T-helper 2 cell treated with Interferon-gamma antibody and Interleukin-4, amounts not matched to agents 100 ng/mL and 5 ng/mL, for 36 hours (primary cell): Measurements from ENCODE around the gene ABHD14A. TPM values are rescaled to one million over a fixed set of nuclear protein-coding genes. Genes with fewer than 3 reads are reported as not detected.

Experiments used
- intact Hi-C: fragments of 100-400 bp; cut with micrococcal nuclease; formaldehyde crosslinking; loops from one replicate; pipeline ENCODE4 v1.15.1; 2023
- total RNA-seq: library from RNA; stranded (reverse); gene quantifications from 2 replicates; pipeline ENCODE4 v1.2.3, GENCODE V29; 2022

The ABHD14A gene
- total RNA-seq, 1 donor from 2014 or later, result 16.9 TPM

DNA sequence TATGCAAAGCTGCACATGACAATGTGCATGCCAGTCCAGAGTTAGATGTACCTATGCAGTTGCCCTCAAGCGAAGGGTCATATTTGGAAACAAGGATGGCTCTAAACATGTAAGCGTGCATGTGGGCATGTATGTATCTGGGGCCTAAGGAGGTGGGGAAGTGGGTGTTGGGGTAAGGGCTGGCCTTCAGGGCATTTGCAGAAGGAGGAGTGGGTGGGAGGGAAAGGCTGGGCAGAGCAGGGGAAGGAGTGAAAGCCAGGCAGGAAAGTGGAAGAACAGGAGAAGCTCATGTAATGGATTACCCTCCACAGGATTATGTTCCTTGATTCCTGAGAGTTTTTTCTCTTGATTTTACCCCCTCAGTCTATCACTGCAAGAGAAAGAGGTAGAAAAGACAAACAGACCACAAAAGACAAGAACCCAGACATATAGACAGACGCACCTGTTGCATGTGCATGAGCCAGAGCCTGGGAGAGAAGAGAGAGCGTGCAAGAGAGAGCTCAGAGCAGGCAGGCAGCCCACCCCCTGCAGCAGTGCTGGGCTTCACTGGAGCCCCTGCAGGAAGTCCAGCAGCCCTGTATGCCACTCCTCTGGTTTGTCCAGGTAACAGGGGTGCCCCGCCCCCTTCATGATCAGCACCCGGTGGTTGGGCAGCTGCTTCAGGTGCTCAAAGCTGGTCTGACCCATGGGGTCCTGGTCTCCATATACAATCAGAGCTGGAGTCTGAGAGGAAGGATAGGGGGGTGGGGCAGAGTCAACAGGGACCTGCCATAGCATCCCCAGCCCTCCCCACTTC, 5.8 kb upstream of the ABHD14A start:
- intact Hi-C loops, result no loop called here

DNA sequence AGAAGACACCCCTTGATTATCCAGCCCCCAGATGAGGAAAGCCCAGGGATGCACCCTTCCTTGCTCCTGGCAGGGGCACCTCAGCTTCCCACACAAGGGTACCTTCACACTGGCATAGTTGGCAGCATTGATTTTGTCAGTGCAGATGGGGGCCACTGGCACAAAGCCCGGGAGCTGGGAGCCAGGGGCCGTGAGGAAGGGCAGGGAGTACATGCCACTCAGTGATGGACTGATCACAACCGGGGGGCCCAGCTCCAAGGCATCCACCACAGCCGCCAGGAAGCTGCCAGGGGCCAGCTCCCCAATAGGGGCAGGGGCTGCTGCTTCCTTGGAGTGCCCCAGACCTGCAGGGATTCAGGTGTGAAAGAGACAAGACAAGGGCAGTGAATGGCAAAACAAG, 5.0 kb upstream of the ABHD14A start:
- intact Hi-C loops, result no loop called here

DNA sequence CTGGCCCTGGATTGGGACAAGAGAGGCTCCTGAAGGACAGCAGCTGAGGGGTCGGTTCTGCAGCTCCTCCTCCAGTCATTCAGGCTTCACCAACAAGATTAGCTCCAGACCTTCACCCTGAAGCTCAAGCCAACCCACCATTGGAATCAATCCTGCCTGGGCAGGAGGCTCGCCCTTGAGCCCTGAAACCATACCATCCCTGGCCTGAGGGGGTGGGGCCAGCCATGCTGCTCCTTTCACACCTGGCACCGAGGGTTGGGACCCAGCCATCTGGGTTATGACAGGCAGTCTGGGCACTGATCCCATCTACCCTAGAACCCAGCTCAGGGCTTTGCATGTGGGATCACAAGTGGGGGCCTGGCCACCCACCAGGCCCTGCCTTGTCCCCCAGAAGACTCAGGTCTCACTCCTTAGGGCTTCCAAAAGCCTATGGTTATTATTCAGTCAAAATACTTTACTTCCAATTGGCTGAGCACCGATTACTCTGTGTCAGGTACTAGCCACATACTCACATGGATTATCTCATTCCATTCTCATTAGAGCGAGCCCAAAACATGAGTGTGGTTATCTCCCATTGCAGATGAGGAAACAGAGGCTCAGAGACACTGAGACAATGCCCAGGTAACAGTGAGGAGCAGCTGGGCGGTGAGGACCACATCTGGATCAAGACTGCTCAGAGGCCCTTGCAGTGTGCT, 4.1 kb upstream of the ABHD14A start:
- intact Hi-C loops, result no loop called here

DNA sequence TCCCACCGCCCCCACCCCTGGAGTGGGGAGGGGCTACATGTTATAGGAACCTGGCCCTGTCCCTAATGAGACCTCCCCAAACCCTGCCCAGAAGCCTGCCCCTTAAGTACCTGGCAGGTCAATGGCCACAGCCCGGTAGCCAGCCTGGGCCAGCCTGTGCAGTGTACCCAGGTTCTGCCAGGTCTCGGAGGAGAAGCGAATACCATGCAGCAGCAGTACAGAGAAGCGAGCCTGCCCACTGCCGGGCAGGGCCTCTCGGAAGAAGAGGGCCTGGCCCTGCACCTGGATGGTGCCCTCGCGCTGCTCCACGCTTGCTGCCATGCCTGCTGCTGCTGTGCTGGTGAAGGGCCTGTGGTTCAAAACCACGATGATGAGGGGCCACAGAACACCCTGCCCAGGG, 3.5 kb upstream of the ABHD14A start:
- intact Hi-C loops, result no loop called here

DNA sequence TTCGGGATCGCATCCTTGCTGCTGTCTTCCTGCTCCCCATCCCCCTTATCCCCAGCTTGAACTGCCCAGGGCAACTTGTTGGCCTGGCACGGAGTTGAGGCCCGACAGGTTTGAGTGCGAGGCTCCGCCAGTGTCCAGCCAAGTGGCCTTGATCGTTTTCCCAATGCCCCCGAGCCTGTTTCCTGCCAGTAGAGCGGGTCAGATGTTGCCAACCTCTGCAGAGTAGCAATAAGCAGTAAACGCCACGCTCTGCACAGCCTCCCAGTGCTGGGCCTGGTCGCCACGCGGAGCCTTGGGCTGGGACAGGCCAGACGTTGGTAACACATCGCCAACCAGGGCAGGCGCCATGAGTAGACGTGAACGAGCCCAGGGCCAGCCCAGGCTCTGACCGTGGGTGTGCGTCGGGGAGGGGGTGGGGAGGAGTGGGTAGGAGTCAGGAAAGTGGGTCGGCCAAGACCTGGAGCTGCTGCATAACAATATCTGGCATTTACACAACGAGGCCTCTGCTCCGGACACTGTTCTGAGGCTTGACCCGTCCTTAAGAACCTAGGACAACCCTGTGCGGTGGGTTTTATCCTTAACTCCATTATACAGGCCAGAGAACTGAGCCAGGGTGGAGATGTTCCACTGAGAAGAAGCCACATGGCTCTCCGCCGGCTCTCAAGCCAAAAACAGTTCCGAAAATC, 444 bp upstream of the ABHD14A start:
- intact Hi-C loops, result loop anchor here (1.0 kb wide), 1 partner anchor 32 kb away; the partner anchor contains the start of gene PARP3

DNA sequence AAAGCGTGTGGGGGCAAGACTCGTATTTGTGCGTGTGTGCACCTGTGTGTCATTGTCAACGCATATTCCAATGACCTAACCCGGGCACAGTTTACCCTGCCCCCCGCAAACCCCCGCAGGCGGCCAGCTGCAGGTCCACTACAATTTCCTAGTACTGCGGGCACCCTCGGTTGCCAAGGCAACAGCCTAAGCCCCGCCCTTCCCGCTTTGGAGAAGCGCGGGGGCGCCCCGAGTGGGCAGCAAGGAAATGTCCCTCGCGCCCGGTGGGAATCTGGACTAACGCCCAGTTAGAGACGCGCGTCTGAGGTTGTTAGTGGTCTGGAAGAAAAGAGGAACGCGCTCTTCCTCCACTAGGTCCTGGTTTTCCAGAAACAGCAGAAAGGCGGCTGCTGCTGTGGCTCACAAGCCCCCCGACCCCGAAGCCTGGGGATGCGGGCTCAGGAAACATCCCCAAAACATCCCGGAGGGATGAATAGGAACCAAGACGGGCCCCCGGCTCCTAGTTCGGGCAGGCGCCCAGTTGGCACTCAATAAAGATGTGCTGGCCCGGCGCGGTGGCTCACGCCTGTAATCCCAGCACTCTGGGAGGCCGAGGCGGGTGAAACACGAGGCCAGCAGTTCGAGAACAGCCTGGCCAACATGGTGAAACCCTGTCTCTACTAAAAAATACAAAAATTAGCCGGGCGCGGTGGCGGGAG, 1.1 kb downstream of the ABHD14A start:
- intact Hi-C loops, result loop anchor here (1.0 kb wide), 2 partner anchors 7 to 79 kb away; partner anchors contain the start of gene ACY1

DNA sequence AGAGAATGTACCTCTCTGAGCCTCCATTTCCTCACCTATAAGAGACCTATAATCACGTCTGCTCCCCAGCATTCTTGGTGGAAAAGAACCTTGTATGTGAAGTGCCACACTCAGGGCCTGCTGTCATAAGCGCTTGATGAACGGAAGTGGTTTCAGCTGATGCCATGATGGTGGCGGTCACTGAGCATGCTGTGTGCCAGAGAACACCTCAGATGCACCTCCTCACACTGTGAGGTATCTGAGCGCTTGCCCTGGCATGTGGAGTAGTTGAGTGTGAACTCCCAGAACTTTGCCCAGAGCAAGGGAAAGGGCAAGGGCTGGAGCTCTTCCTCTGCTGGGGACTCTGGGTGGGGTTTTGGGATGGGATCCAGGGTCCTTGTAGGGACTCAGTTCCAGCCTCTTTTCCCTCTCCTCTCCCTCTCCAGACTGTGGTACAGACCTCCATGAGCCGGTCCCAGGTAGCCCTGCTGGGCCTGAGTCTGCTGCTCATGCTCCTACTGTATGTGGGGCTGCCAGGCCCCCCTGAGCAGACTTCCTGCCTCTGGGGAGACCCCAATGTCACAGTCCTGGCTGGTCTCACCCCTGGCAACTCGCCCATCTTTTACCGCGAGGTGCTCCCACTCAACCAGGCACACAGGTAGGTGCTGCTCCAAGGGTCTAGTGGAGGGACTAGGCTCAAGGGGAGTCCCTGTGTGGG, 2.7 kb downstream of the ABHD14A start:
- intact Hi-C loops, result no loop called here

DNA sequence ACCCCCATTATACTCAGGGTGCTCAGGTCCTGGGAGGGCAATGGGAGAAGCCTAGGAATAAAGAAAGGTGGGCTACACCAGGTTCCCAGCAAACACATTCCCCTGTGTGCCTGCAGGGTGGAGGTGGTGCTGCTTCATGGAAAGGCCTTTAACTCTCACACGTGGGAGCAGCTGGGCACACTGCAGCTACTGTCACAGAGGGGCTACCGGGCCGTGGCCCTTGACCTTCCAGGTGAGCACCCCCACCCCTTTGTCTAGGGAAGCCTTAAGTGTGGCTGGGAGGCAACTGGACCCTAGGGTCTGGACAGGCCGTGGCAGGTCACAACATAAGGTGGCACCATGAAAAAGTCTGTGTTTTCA, 3.3 kb downstream of the ABHD14A start:
- intact Hi-C loops, result no loop called here

DNA sequence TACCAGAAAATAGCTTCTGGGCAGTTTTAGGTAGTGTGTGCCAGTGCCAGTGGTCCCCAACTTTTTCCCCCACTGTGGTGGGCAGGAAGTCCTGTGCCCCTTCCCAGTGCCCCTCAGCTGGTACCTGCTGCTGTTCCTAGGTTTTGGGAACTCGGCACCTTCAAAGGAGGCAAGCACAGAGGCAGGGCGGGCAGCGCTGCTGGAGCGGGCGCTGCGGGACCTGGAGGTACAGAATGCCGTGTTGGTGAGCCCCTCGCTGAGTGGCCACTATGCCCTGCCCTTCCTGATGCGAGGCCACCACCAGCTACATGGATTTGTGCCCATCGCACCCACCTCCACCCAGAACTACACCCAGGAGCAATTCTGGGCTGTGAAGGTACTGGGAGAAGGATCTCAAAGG, 5.4 kb downstream of the ABHD14A start:
- intact Hi-C loops, result no loop called here

DNA sequence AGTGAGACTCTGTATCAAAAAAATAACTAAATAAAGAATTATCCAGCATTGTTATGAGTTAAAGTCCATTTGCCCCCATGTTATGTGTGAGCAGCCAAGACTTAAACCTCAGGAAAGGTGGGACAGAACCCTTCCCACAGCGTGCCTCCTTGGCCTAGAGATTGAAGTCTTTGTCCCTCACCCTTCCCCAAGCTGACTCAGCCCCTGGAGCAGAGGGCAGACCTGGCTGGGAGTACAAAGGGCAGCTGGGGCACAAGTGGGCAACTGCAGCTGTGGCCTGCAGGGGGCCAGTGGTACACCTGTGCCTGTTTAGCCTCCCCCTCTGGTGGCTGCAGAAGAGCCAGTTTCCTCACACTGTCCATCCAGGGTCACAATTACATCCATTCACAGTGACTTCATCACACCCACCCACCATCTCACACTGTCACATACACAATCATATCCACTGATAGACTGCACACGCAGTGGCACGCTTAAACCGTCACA, 7.5 kb downstream of the ABHD14A start:
- intact Hi-C loops, result loop anchor here (2.0 kb wide), 1 partner anchor 74 kb away; the partner anchor contains the start of gene DUSP7

DNA sequence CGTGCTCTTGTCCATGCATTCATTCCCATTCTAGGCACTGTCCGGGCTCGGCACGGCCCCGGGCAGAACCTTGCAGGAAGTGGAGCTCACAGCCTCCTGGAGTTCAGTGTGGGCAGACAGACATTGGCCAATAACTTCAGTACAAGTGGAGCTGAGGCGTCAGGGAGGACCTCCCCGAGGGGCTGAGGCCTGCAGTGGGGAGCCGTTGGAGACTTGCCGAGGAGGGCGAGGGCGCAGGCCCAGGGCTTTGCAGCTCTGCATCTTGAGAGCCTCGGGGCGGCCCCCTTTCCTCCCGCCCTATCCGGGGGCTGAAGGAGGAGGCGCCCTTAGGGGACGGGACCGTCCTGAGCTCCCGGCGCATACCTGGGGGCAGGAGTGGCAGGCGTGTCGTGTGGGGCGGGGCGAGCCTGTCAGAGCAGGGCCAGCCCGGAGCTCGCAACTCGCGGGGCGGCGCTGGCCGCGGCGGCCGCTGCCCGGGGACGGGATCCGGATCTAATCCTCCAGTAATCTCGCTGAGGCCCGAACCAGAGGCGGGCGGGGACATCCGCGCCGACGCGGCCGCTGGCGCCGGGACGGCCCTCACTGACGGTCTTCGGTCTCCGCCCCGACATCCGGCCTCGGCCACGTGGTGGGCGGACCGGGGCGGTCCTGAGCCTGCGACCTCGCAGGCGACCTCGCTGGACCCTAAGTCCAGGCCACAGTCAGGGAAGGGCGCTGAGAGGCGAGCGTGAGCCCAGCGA, 8.1 kb downstream of the ABHD14A start, which contains the start of gene ACY1:
Gene ACY1, plus strand, starts transcription at position 698 of the 740 bp plus-strand sequence. CDS start 530 bp downstream, outside the sequence.
- intact Hi-C loops, result loop anchor here (1.0 to 2.0 kb wide), 4 partner anchors 8 to 74 kb away; partner anchors contain the start of genes ABHD14A, DUSP7, PARP3 and RPL29

DNA sequence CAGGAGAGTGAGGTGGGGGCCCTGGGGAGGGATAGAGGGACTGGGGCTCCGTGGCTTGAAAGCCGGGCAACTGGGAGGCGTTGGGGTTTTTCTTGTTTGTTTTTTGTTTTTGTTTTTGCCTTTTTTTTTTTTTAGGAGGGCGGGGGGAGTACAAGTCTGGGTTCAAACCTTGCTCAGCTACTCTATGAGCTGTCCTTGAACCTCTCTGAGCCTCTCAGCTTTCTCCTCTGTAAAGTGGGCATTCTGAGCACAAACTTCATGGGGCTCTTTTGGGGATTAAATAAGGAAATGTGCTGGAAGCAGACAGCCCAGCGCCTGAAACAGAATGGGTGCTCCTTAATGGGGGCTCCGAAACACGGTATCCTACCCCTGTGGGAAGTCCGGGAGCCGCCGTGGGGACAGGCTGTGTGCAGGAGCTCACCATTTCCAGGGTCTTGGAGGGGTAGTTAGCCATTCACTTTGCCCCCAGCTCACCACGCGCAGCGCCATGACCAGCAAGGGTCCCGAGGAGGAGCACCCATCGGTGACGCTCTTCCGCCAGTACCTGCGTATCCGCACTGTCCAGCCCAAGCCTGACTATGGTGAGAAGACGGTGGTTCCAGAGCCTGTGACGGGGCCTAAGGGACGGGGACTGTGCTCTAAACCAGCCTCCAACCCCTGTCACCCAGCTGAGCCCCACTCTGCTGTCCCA, 8.9 kb downstream of the ABHD14A start:
- intact Hi-C loops, result loop anchor here (1.0 to 2.0 kb wide), 4 partner anchors 8 to 73 kb away; partner anchors contain the start of genes ABHD14A, DUSP7, PARP3 and RPL29

DNA sequence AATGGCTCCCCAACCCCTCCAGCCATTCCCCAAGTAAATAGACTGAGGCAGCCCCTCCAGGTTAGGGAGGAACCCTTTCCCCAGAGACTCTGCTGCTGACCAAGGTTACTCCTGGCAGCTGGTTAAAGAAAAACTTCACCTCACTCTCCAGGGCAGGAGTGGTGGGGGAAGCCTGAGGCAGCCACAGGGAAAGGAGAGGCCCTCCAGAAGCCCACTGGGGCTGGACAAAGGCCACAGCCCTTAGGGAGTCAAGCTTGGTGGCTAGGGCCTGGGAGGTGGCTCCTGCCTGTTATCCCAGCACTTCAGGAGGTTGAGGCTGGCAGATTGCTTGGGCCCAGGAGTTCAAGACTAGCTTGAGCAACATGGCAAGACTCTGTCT, 9.4 kb downstream of the ABHD14A start:
- intact Hi-C loops, result no loop called here

DNA sequence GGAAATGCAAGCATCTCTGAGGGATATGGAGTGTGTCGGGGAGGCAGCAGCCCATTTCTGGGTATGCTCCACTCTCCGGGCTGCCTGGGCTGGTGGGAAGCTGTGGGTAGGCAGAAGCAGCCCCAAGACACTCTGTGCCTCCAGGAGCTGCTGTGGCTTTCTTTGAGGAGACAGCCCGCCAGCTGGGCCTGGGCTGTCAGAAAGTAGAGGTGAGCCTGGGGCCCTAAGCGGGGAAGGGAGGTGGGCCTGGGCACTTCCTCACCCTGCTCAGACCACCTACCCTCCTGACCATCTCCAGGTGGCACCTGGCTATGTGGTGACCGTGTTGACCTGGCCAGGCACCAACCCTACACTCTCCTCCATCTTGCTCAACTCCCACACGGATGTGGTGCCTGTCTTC, 10.2 kb downstream of the ABHD14A start:
- intact Hi-C loops, result no loop called here

DNA sequence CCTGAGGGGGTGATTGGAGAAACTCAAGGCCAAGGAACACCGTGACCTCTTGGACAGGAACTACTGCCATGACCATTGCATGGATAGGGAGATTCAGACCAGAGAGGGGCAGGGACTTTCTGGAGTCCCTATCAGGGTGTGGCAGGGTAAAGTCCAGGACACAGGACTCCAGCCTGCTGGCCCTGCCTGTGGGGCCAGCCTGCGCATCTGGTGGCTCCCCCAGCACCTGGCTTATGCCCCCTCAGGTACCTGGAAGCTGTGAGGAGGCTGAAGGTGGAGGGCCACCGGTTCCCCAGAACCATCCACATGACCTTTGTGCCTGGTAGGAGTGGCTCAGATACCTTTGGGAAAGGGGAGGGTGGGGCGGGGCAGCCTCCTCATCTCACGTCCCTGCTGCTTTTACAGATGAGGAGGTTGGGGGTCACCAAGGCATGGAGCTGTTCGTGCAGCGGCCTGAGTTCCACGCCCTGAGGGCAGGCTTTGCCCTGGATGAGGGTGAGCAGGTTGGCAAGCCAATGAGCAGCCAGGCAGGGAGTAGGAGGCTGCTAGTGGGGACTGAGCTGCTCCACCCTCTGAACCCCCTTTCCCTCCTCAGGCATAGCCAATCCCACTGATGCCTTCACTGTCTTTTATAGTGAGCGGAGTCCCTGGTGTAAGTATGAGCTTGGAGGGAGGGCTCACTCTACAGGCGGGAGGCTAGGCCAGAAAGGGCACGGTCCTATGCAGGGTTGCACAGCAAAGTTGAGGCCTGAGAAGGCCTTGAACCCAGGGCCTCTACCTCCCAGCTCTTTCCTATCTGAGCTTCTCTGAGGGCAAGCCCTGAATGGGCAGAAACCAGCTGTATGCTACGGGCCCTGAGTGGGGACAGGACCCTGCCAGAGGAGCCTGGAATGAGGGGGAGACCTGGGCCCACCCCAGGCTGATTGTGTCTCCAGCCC, 11.4 kb downstream of the ABHD14A start:
- intact Hi-C loops, result no loop called here

DNA sequence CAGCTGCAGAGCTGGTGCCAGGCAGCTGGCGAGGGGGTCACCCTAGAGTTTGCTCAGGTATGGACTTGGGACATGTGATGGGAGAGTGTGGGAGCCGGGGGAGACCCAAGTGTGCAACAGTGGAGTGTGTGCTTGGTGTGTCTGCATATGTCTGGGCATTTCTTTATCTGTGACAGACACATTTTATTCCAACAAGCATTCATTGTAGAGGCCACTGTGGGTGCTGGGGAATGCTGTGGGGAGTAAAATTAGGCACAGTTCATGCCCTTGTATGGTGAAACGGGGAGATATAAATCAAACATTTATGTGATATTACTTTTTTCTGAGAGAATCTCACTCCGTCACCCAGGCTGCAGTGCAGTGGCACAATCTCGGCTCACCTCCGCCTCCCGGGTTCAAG, 12.7 kb downstream of the ABHD14A start:
- intact Hi-C loops, result no loop called here

DNA sequence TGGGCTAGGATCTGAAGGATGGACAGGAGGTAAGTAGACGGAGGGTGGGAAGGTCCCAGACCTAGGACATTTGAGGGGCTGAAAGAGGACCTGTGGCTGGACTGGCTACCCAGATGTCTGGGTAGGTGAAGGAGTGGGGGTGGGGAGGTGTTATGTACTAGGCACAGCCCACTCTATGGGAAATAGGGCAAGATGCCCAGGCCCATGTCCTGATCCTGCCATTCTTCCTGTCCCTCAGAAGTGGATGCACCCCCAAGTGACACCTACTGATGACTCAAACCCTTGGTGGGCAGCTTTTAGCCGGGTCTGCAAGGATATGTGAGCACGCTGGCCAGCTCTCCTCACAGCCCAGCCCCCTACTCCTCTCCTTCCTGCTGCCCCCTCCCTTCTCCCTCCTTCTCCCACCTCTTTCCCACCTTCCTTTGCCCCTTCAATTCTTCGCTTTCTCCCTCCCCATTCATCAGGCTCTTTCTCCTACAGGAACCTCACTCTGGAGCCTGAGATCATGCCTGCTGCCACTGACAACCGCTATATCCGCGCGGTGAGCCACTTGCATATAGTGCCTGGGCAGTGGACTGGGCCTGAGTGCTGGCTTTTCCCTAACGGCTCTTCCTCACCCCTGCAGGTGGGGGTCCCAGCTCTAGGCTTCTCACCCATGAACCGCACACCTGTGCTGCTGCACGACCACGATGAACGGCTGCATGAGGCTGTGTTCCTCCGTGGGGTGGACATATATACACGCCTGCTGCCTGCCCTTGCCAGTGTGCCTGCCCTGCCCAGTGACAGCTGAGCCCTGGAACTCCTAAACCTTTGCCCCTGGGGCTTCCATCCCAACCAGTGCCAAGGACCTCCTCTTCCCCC, 13.7 kb downstream of the ABHD14A start:
- intact Hi-C loops, result no loop called here
